HG03175 (cell line): ENCODE data around the gene TMIGD1.
"Not testable (repeated sequence)": the region's sequence is repeated elsewhere in the genome, so short reads cannot be mapped to it uniquely, and the experiment has no call there.

Experiments used
- ATAC-seq: cut with Tn5 transposase; IDR thresholded peaks from one replicate; pipeline ENCODE4 v1.9.1; 2021; ENCODE audit warnings: mild to moderate bottlenecking, moderate library complexity; ENCODE audit not compliant: unreplicated experiment

The TMIGD1 gene

GRCh38 chr17:30358055-30358760, 24.4 kb upstream of the TMIGD1 start:
- ATAC-seq = no peak

- ATAC-seq = no peak
Observed at GRCh38 chr17:30357476-30357875, 23.6 kb upstream of the TMIGD1 start.

DNA sequence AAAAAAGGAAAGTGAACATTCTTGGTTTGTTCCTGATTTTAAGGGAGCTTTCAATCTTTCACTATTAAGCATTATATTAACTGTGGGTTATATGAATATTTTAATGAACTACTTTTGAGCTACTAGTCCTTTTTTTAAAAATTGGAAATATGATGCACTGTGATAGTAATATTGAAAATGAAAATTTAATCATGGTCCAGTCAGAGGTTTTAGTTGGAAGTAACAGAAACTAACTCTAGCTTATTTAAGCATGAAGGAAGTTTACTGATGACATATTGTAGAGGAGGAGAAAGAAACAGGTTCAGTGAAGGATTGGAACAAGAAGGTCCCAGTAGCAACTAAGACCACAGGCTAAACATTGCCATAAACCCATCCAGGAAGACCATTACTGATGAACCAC, 20.8 kb upstream of the TMIGD1 start:
- no peak for ATAC-seq

GRCh38 chr17:30352240-30352814, 18.5 kb upstream of the TMIGD1 start:
- ATAC-seq = no peak

DNA sequence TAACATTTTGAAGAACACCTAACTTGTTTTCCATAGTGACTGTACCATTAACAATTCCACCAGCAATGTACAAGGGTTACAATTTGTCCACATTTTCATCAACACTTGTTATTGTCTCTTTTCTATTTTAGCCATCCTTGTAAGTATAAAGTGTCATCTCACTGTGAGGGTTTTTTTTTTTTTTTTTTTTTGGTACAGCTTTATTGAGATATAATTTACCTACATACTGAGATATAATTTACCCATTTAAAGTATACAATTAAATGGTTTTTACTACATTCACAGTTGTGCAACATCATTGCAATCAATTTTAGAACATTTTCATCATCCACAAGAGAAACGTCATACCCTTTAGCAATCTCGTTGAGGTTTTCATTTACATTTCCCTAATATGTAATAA, 17.9 kb upstream of the TMIGD1 start:
- no peak for ATAC-seq

DNA sequence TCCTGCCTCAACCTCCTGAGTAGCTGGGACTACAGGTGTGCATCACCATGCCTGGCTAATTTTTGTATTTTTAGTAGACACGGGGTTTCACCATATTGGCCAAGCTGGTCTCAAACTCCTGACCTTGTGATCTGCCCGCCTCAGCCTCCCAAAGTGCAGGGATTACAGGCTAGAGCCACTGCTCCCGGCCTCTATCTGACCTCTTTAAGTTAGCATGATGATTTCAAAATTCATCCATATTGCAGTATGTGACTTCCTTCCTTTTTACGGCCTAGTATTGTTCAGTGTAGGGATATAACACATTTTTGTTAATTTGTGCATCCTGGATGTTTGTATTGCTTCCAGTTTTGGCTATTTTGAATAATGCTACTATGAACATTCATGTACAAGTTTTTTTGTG, 17.4 kb upstream of the TMIGD1 start:
- ATAC-seq = not testable (repeated sequence)

DNA sequence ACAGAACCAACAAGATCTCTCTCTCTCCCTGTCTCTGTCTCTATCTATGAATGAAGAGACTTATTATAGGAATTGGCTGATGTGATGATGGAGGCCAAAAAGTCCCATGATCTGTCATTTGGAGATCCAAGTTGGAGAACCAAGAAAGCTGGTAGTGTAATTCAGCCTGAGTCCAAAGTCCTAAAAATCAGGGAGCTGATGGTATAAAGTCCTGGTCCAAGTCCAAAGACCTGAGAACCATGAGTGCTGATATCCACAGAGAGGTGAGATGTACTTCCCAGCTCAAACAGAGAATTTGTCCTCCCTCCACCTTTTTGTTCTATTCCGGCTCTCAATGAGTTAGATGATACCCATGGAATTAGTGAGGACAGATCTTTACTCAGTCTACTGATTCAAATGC, 15.4 kb upstream of the TMIGD1 start:
- ATAC-seq = no peak

- ATAC-seq = no peak
Observed at GRCh38 chr17:30347488-30347887, 13.6 kb upstream of the TMIGD1 start.

DNA sequence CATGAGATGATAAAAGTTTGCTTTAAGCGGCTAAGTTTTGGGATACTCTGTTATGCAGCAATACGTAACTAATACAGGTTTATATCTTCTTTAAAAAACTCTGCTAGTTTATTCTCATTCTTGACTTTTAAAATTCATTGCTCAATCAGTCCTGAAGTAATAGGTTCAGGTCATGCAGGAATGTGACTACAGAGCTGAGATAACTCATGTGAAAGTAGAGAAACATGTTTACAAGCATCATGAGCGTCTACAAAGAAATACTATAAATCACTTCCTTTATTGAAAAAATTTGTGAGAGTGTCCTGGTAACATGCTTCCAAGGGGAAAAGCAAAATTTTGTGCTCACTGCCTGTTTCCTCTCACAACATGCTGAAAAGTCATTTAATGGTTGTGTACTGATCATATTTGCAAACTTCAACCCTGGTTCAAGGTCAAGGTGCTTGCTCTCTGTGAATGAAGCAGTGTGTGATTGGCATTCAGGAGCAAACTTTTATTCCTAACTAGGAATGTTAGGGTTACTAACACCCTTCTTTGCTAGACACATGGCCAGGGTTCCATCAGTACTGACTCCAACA, 12.5 kb upstream of the TMIGD1 start:
- no peak for ATAC-seq

GRCh38 chr17:30345527-30346075, 11.7 kb upstream of the TMIGD1 start:
- ATAC-seq = no peak

DNA sequence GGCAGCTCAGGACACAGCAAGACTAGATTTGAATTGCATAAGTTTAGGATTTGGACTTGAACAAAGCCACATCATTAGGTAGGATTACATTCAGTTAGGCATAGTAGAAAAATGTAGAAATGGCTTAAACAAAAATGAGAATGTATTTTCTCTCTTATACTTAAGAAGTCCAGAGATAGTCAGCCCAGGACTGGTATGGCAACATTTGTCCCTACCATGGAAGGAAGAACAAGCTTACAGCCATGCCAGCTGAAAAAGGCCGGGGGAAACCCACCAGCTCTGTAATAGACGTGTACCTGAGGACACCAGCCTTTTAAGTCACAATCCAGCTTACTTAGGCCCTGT, 11.2 kb upstream of the TMIGD1 start:
- no peak for ATAC-seq

DNA sequence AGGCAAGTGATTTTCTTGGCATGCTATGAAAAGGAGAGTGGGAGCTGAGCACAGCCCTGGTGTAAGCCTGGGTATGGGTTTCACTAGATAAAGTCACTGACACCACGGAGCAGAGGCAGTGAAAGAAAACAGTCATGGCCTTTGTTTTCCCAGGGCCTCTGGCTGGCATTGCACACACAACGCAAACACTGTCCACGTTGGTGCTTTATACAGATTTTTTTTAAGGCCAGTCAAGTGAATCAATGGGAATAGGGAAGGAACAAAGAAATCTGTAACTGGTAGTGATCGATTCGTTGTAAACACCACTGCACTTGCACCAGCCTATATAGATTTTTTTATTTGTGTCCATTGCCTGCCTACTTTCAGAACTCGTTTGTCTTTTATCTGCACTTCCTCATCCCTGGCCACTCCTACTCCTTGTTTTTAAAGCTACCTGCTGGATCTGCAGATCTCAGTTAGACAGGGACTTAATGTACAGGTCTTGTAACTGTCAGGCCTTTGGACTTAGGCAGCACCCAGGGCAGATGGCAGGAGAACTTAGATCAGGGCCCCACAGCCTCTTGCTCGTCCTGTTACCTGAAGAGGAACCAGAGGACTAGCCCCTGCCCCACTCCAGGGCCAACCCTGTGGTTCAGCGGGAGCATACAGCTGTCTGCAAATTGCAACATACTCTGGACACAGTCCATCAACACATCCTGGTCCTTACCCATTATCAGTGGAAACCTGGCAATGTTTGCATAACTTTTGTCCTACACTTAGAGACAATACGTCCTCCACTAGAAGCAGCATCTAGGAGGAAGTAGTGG, 10.6 kb upstream of the TMIGD1 start:
- ATAC-seq = no peak

- ATAC-seq = no peak
Observed at GRCh38 chr17:30343796-30344195, 9.9 kb upstream of the TMIGD1 start.

DNA sequence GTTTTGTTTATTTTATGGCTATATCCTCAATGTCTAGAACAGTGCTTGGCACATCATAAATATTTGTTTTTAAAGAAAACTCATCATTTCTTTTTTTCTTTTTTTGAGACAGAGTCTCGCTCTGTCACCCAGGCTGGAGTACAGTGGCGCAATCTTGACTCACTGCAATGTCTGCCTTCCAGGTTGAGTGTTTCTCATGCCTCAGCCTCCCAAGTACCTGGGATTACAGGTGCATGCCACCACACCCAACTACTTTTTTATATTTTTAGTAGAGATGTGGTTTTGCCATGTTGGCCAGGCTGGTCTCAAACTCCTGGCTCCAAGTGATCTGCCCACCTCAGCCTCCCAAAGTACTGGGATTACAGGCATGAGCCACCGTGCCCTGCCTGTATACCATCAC, 9.4 kb upstream of the TMIGD1 start:
- ATAC-seq = not testable (repeated sequence)

DNA sequence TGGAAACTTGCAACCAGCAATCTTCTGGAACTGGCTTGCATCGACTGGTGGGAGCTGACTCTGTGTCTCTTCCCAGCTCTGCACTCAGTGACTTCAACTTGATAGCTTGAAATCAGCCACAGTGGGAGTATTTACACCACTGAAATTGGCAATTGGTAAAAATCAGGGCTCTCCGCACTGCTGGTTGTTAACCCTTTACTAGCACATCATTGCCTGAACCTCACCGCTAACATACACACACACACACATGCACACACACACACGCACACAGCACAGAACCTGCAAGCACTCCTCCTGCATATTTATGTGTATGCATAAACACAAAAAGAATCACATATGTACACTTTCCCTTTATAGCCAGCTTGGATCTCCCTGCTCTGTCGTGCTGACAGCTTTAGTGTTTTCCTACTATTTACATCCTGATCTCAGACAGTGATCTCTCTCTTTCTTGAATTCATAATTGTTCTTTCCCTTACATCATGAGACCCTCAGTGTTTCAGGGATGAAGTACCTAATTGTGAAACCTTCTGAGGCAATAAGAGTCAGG, 7.9 kb upstream of the TMIGD1 start:
- ATAC-seq = no peak

- no peak for ATAC-seq
Observed at GRCh38 chr17:30340801-30341356, 7.0 kb upstream of the TMIGD1 start.

DNA sequence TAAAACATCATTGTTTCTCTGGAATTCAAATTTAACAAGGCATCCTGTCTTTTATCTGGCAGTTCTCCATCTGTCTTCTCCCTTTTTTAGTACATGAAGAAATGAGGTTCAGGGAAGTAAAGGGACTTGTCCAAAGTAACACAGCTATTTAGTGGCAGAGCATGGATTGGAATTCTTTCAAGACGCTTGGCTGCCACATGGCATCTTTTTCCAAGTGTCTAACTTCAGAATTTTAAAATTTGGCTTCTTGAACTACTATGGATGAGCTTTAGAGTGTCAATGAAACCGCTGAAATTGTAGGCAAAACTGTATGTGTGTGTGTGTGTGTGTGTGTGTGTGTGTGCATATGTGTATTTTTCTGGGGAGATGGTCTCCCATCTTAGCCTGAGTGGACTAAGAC, 5.2 kb upstream of the TMIGD1 start:
- no peak for ATAC-seq

GRCh38 chr17:30337393-30337999, 3.6 kb upstream of the TMIGD1 start:
- ATAC-seq = no peak

DNA sequence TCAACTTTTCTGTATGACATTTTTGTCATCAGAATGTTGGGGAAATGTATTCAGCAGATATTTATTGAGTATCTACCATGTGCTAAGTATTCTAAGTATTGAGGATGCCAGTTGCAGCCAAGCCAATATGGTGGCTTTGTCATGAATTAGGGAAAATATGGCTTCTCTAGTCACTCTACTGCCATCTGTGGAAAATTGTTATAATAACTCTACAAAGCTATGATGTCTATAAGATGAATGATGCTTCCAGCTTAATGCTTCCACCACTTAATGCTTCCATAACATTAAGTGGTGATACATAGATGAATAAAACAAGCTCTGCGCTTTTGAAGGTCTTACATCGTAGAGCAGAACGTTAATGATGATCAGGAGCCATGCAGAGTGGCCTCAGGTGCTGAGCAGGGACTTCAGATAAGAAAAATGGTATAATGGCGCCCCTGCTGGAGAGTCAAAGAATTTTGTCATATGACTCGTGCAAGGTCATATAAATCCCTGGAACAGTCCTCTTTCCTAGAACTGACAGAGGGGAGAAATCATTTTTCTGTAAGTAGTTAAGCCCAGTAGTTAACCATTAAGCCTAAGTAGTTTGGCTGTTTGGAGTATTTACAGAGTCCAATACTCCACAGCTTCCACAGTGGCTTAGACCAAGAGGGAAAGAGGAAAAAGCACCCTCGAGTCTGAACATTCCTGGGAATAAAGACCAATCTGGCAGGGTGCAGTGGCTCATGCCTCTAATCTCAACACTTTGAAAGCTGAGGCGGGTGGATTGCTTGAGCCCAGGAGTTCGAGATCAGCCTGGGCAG, 2.7 kb upstream of the TMIGD1 start:
- no peak for ATAC-seq

DNA sequence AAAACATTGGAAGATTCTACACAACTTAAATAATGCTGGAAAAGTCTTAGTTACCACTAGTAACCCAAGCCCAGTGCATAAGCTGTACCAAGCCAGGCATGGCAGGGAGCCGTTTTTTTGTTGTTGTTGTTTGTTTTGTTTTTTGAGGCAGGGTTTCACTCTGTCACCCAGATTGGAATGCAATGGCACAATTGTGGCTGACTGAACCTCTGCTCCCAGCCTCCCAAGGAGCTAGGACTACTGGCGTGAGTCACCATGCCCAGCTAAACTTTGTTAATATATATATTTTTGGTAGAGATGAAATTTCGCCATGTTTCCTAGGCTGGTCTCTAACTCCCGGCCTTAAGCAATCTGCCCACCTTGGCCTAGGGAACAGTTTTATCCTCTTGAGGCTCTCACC, 564 bp upstream of the TMIGD1 start:
- ATAC-seq = no peak
